HCEC 1CT (cell line): ENCODE measurements around the gene KRTAP4-5.
"Not testable (repeated sequence)": the region's sequence is repeated elsewhere in the genome, so short reads cannot be mapped to it uniquely, and the experiment has no call there.

Experiments
- DNase-seq: peaks from one replicate; pipeline ENCODE4 v3.0.0-alpha.2; 2017

Gene KRTAP4-5

GRCh38 chr17:41145261-41145660 lies 4.4 kb downstream of the KRTAP4-5 start:
- no peak for DNase-seq

- no peak for DNase-seq
Observed at GRCh38 chr17:41144846-41145245, 4.8 kb downstream of the KRTAP4-5 start.

GRCh38 chr17:41141361-41141760 lies 8.3 kb downstream of the KRTAP4-5 start:
- DNase-seq = no peak

- DNase-seq = peak; percentile 90
Observed at GRCh38 chr17:41140360-41141131, 9.1 kb downstream of the KRTAP4-5 start, which contains the start of gene KRTAP4-6. TSS of gene KRTAP4-6 (minus strand) at chr17:41140544. CDS start at chr17:41140487, 57 bp downstream.

- not testable (repeated sequence) for DNase-seq
Observed at GRCh38 chr17:41139865-41140264, 9.8 kb downstream of the KRTAP4-5 start.

- no peak for DNase-seq
Observed at GRCh38 chr17:41133880-41134735, 15.5 kb downstream of the KRTAP4-5 start.

GRCh38 chr17:41131979-41132378 lies 17.6 kb downstream of the KRTAP4-5 start:
- DNase-seq = peak; percentile 39

GRCh38 chr17:41127371-41127770 lies 22.3 kb downstream of the KRTAP4-5 start:
- DNase-seq = no peak

- no peak for DNase-seq
Observed at GRCh38 chr17:41126412-41126811, 23.2 kb downstream of the KRTAP4-5 start.

- no peak for DNase-seq
Observed at GRCh38 chr17:41125064-41125463, 24.6 kb downstream of the KRTAP4-5 start.

- not testable (repeated sequence) for DNase-seq
Observed at GRCh38 chr17:41123991-41124371, 25.6 kb downstream of the KRTAP4-5 start, which contains the start of gene KRTAP4-12. TSS of gene KRTAP4-12 (minus strand) at chr17:41124182. CDS start at chr17:41124122, 60 bp downstream.

GRCh38 chr17:41123292-41123990 lies 26.2 kb downstream of the KRTAP4-5 start:
- DNase-seq = not testable (repeated sequence)

GRCh38 chr17:41121742-41122141 lies 27.9 kb downstream of the KRTAP4-5 start:
- DNase-seq = no peak

GRCh38 chr17:41119696-41120690 lies 29.6 kb downstream of the KRTAP4-5 start:
- peak; percentile 56 for DNase-seq

GRCh38 chr17:41118721-41119120 lies 30.9 kb downstream of the KRTAP4-5 start:
- DNase-seq = peak; percentile 51

- not testable (repeated sequence) for DNase-seq
Observed at GRCh38 chr17:41117846-41118386, 31.7 kb downstream of the KRTAP4-5 start, which contains the start of gene KRTAP4-11. TSS of gene KRTAP4-11 (minus strand) at chr17:41118373. CDS start at chr17:41118315, 58 bp downstream.

GRCh38 chr17:41116297-41116696 lies 33.3 kb downstream of the KRTAP4-5 start:
- DNase-seq = no peak

GRCh38 chr17:41111151-41111885 lies 38.3 kb downstream of the KRTAP4-5 start:
- DNase-seq = no peak

GRCh38 chr17:41108728-41109386 lies 40.8 kb downstream of the KRTAP4-5 start:
- not testable (repeated sequence) for DNase-seq

GRCh38 chr17:41107941-41108450 lies 41.6 kb downstream of the KRTAP4-5 start:
- no peak for DNase-seq
